NT2/D1 (cell line): Measurements from ENCODE around the gene FRS3.

Experiments used
- SUZ12 ChIP-seq: IDR thresholded peaks from 2 replicates; pipeline ENCODE4 v1.6.1; 2011; ENCODE audit not compliant: insufficient read length, insufficient read depth; ENCODE audit errors: extremely low read depth
- YY1 ChIP-seq: IDR thresholded peaks from 2 replicates; pipeline ENCODE4 v1.6.1; 2011; ENCODE audit not compliant: insufficient read length, insufficient read depth
- ZNF274 ChIP-seq: IDR thresholded peaks from 2 replicates; pipeline ENCODE4 v1.6.1; 2011; ENCODE audit warnings: mild to moderate bottlenecking, low read depth, low read length

DNA sequence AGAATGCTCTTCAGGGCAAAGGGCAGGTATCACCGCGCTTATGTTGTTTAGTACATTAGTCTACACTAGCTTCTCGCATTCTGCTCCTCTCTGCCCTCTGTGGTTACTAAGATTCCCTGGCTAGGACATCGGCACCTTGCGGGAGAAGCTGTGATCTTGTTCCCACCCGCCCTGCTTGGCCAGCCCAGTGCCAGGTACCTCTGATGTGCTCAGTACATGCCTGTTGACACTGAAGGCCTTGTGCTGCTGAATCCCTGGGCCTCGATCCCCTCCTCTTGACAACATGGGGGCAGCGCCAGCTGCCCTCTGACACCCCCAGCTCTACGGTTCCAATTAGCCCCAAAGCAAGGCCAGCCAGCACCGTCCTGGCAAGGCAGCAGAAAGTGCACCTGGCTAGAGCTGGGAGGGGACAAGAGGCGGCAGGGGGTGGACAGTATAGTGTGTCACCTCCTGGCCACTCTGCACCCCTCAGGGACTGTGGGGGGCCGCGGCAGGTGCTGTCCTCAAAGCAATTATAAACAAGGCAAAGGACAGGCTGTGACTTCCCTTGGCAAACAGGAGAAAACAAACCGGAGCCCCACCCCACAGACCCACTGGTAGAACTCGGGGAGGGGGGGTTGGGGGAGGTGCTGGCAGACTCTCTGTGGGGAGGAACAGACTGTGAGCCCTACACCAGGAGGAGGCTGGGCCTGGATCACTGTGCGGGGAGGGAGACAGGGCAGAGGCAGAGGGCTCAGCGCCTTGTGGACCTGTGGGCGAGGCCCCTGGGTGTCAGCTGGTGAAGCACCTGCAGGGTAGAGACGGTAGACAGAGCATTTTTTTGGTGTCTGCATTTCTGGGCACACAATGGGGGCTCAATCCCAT lies 51.4 kb downstream of the FRS3 start:
- no peak for TF ChIP-seq ZNF274
- no peak for TF ChIP-seq YY1
- no peak for TF ChIP-seq SUZ12
